IMR-90 (cell line): ENCODE results near the gene PIAS4. TPM values are rescaled to one million over a fixed set of nuclear protein-coding genes. Genes with fewer than 3 reads are reported as not detected.

ENCODE experiments used
- ATAC-seq: fragments of 200-7000 bp; cut with Tn5 transposase; 2 replicates; pipeline ENCODE4 v1.9.1; 2020; ENCODE audit warnings: low read depth, mild to moderate bottlenecking, moderate library complexity
- BruUV-seq: library from RNA; stranded (reverse); fragments of 400-500 nt; replicated peaks from 2 replicates; lab custom pipeline; 2021; lab: Mats Ljungman, UMichigan
- CTCF ChIA-PET: fragments of 300-600 bp; formaldehyde crosslinking; extraction: SDS; loops from one replicate; lab custom pipeline; 2021; ENCODE audit warnings: antibody characterized with exemption; lab: Yijun Ruan, JAX
- POLR2A ChIA-PET: fragments of 300-600 bp; sonication (Branson Sonifier 250); formaldehyde crosslinking; loops from one replicate; lab custom pipeline; 2022; ENCODE audit warnings: antibody characterized with exemption; ENCODE audit not compliant: unreplicated experiment; lab: Charles Lee
- DNase-seq: peaks from one replicate; pipeline ENCODE4 v3.0.0; 2013
- H2AFZ ChIP-seq: replicated peaks from 2 replicates; pipeline ENCODE3; 2013; ENCODE audit warnings: low read length, mild to moderate bottlenecking; ENCODE audit not compliant: poor library complexity
- H2AK5ac ChIP-seq: 2 replicates; pipeline ENCODE4 v1.6.1; 2013; ENCODE audit warnings: low read depth, low read length, inconsistent platforms
- H2AK9ac ChIP-seq: replicated peaks from 2 replicates; pipeline ENCODE3; 2013; ENCODE audit warnings: mild to moderate bottlenecking, low read depth, low read length, moderate library complexity; ENCODE audit not compliant: poor library complexity
- H2BK120ac ChIP-seq: 2 replicates; pipeline ENCODE4 v1.6.1; 2013; ENCODE audit warnings: low read depth, low read length, inconsistent platforms
- H2BK15ac ChIP-seq: 3 replicates; pipeline ENCODE4 v1.6.1; 2013; ENCODE audit warnings: low read depth, low read length, inconsistent platforms
- H2BK20ac ChIP-seq: 2 replicates; pipeline ENCODE4 v1.6.1; 2013; ENCODE audit warnings: low read depth, mild to moderate bottlenecking, inconsistent platforms, low read length, moderate library complexity
- H2BK5ac ChIP-seq: 2 replicates; pipeline ENCODE4 v1.6.1; 2013; ENCODE audit warnings: mild to moderate bottlenecking, low read depth, low read length, inconsistent platforms; ENCODE audit not compliant: poor library complexity, severe bottlenecking
- H3K14ac ChIP-seq: replicated peaks from 2 replicates; pipeline ENCODE4 v1.6.1; 2013; ENCODE audit warnings: low read depth, low read length, inconsistent platforms
- H3K18ac ChIP-seq: 2 replicates; pipeline ENCODE4 v1.6.1; 2013; ENCODE audit warnings: low read depth, low read length, control low read depth
- H3K23ac ChIP-seq: 2 replicates; pipeline ENCODE4 v1.6.1; 2013; ENCODE audit warnings: low read depth, low read length, inconsistent platforms
- H3K27ac ChIP-seq: 2 replicates; pipeline ENCODE4 v1.5.1; 2013; ENCODE audit warnings: mild to moderate bottlenecking, control low read depth, low read length; ENCODE audit not compliant: insufficient read depth
- H3K27me3 ChIP-seq: 2 replicates; pipeline ENCODE4 v1.6.1; 2013; ENCODE audit warnings: low read length; ENCODE audit not compliant: control insufficient read depth, insufficient read depth
- H3K36me3 ChIP-seq: 2 replicates; pipeline ENCODE4 v1.6.1; 2013; ENCODE audit warnings: low read length, mixed read lengths; ENCODE audit not compliant: control insufficient read depth, insufficient read depth
- H3K4ac ChIP-seq: 2 replicates; pipeline ENCODE4 v1.6.1; 2013; ENCODE audit warnings: low read depth, low read length, inconsistent platforms
- H3K4me1 ChIP-seq: 2 replicates; pipeline ENCODE4 v1.6.1; 2013; ENCODE audit warnings: low read length, mixed read lengths; ENCODE audit not compliant: control insufficient read depth, insufficient read depth
- H3K4me2 ChIP-seq: 2 replicates; pipeline ENCODE4 v1.6.1; 2013; ENCODE audit warnings: low read depth, mild to moderate bottlenecking, control low read depth, low read length, moderate library complexity
- H3K4me3 ChIP-seq: 2 replicates; pipeline ENCODE4 v1.5.1; 2013; ENCODE audit warnings: low read depth, mild to moderate bottlenecking, control low read depth, low read length, moderate library complexity; ENCODE audit not compliant: insufficient read depth
- H3K56ac ChIP-seq: 2 replicates; pipeline ENCODE4 v1.6.1; 2013; ENCODE audit warnings: low read length, inconsistent platforms; ENCODE audit not compliant: insufficient read depth; ENCODE audit errors: extremely low read depth
- H3K79me1 ChIP-seq, 2 experiments: 2 replicates each; pipeline ENCODE4 v1.6.1; 2013; ENCODE audit warnings: low read length in 2 of 2, inconsistent platforms in 1 of 2, low read depth in 1 of 2
- H3K9ac ChIP-seq: 2 replicates; pipeline ENCODE4 v1.6.1; 2013; ENCODE audit warnings: low read depth, low read length, control low read depth
- H3K9me1 ChIP-seq: 2 replicates; pipeline ENCODE4 v1.6.1; 2013; ENCODE audit warnings: low read length, inconsistent platforms; ENCODE audit not compliant: insufficient read depth
- H3K9me3 ChIP-seq: 2 replicates; pipeline ENCODE4 v1.6.1; 2013; ENCODE audit warnings: low read length; ENCODE audit not compliant: control insufficient read depth, insufficient read depth
- H4K20me1 ChIP-seq: 2 replicates; pipeline ENCODE4 v1.6.1; 2013; ENCODE audit warnings: low read length, inconsistent platforms; ENCODE audit not compliant: insufficient read depth
- H4K5ac ChIP-seq: 2 replicates; pipeline ENCODE4 v1.6.1; 2013; ENCODE audit warnings: mild to moderate bottlenecking, low read depth, low read length, control low read depth
- H4K8ac ChIP-seq, 2 experiments: 2 replicates each; pipeline ENCODE4 v1.6.1; 2013; ENCODE audit warnings: low read depth in 2 of 2, low read length in 2 of 2, control low read depth in 1 of 2, inconsistent platforms in 1 of 2
- H4K91ac ChIP-seq: 2 replicates; pipeline ENCODE4 v1.6.1; 2013; ENCODE audit warnings: low read depth, low read length, inconsistent platforms; ENCODE audit not compliant: insufficient read depth
- BHLHE40 ChIP-seq: fragments of 150-350 bp; IDR thresholded peaks from 2 replicates; pipeline ENCODE4 v1.6.1; 2016; ENCODE audit warnings: mild to moderate bottlenecking, low read depth, low read length
- CEBPB ChIP-seq: IDR thresholded peaks from 2 replicates; pipeline ENCODE4 v1.6.1; 2012; ENCODE audit warnings: low read depth, low read length, improper control_type of control experiment
- CHD1 ChIP-seq: IDR thresholded peaks from 2 replicates; pipeline ENCODE4 v1.6.1; 2012; ENCODE audit warnings: low read depth, low read length, improper control_type of control experiment
- FOS ChIP-seq: fragments of 150-350 bp; IDR thresholded peaks from 2 replicates; pipeline ENCODE4 v1.6.1; 2016; ENCODE audit warnings: low read depth, low read length
- MAFK ChIP-seq: IDR thresholded peaks from 2 replicates; pipeline ENCODE4 v1.6.1; 2012; ENCODE audit warnings: low read depth, low read length, improper control_type of control experiment
- MAZ ChIP-seq: IDR thresholded peaks from 2 replicates; pipeline ENCODE4 v1.6.1; 2012; ENCODE audit warnings: low read depth, mild to moderate bottlenecking, low read length, improper control_type of control experiment, moderate library complexity, borderline replicate concordance
- MXI1 ChIP-seq: IDR thresholded peaks from 2 replicates; pipeline ENCODE4 v1.6.1; 2012; ENCODE audit warnings: low read depth, mild to moderate bottlenecking, low read length, moderate library complexity, borderline replicate concordance
- NFE2L2 ChIP-seq: fragments of 150-350 bp; IDR thresholded peaks from 2 replicates; pipeline ENCODE4 v1.6.1; 2016; ENCODE audit warnings: low read depth, mild to moderate bottlenecking, low read length
- POLR2A ChIP-seq: IDR thresholded peaks from 2 replicates; pipeline ENCODE4 v1.6.1; 2012; ENCODE audit warnings: mild to moderate bottlenecking, low read depth, low read length
- RAD21 ChIP-seq: IDR thresholded peaks from 2 replicates; pipeline ENCODE4 v1.6.1; 2012; ENCODE audit warnings: low read length, improper control_type of control experiment
- RCOR1 ChIP-seq: IDR thresholded peaks from 2 replicates; pipeline ENCODE4 v1.6.1; 2012; ENCODE audit warnings: mild to moderate bottlenecking, low read length, improper control_type of control experiment; ENCODE audit not compliant: insufficient replicate concordance
- RFX5 ChIP-seq: IDR thresholded peaks from 2 replicates; pipeline ENCODE4 v1.8.0; 2012; ENCODE audit warnings: low read depth, mild to moderate bottlenecking, low read length, moderate library complexity
- SMC3 ChIP-seq: fragments of 150-350 bp; IDR thresholded peaks from 2 replicates; pipeline ENCODE4 v1.6.1; 2016; ENCODE audit warnings: low read depth, mild to moderate bottlenecking, antibody characterized with exemption, low read length, moderate library complexity
- WGBS, 2 experiments: methylation state at CpG; one replicate each; pipeline versions ENCODE4 v1.1.5 to v1.1.7; 2013; ENCODE audit warnings: missing lambda C conversion rate in 2 of 2; ENCODE audit not compliant: insufficient read length in 1 of 2; ENCODE audit errors: extremely low coverage in 2 of 2; 5-methylcytosine and 5-hydroxymethylcytosine counted together
- dilution Hi-C: fragments of 300-500 bp; cut with HindIII; formaldehyde crosslinking; loops from one replicate; pipeline ENCODE4 v1.14.3; 2018; ENCODE audit warnings: low sequenced_read_pairs; ENCODE audit not compliant: unreplicated experiment
- in situ Hi-C: fragments of 300-500 bp; cut with MboI; formaldehyde crosslinking; loops from 3 replicates; pipeline ENCODE4 v1.14.3; 2019; ENCODE audit warnings: low sequenced_read_pairs, inconsistent platforms, mixed read lengths
- intact Hi-C: fragments of 100-400 bp; cut with micrococcal nuclease; formaldehyde crosslinking; loops from 2 replicates; pipeline ENCODE4 v1.10.0; 2022
- polyA plus RNA-seq, 3 experiments: library from polyadenylated mRNA; depleted of rRNA; stranded (reverse); fragments of >200 nt; gene quantifications; 2 replicates each; pipeline ENCODE4 v1.2.3, GENCODE V29; 2012; ENCODE audit warnings: low replicate concordance in 1 of 3
- total RNA-seq: library from RNA; depleted of rRNA; stranded (reverse); fragments of >200 nt; gene quantifications from 2 replicates; pipeline ENCODE4 v1.2.3, GENCODE V29; 2012
- TF ChIP-seq, protein P1 (sequence below): fragments of 150-350 bp; IDR thresholded peaks from 2 replicates; pipeline ENCODE4 v1.6.1; 2016; ENCODE audit warnings: low read depth, mild to moderate bottlenecking, low read length, moderate library complexity, borderline replicate concordance
- TF ChIP-seq, protein P2 (sequence below): fragments of 150-350 bp; IDR thresholded peaks from 2 replicates; pipeline ENCODE4 v1.6.1; 2017; ENCODE audit warnings: mild to moderate bottlenecking, antibody characterized with exemption, low read length, low read depth
- TF ChIP-seq, protein P3 (sequence below): conservative IDR thresholded peaks from 2 replicates; pipeline ENCODE4 v1.5.1; 2012; ENCODE audit warnings: mild to moderate bottlenecking, low read depth, low read length, improper control_type of control experiment

The PIAS4 gene
- total and polyA plus RNA-seq, 2 of the 4 experiments (the other 2 are of a cell fraction): 12.1 to 13.6 TPM

DNA sequence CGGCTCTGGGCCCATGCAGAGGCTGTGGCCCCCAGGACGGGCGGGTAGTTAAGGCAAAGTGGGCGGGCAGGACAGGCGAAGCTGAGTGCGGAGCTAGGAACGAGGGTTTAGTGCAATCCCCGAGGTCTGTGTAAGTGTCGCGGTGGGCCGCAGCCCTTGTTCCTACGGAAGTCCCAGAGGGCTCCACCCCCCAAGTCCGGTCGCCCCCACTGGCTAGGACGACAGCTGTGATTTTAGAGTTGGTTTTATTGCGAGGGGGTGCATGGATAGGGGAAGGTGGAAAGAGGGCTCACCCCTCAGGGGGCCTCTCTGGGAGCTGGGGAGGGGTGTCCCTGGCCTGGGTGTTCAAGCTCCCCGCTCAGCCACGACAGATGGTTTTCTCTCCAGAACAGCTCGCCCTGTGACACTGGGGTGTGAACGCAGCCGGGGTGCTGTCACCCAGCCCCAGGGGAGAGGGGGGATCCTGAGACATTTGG, 37.5 kb downstream of the PIAS4 start:
- Histone ChIP-seq H3K9ac (no peak overlapping the region), H2AFZ (no peak overlapping the region), H2AK5ac (no peak overlapping the region), H4K91ac (no peak overlapping the region), H4K20me1 (peaks cover 79% of the 10 kb centered on the region), H3K27ac (no peak overlapping the region), H2BK15ac (no peak overlapping the region), H3K23ac (no peak overlapping the region), H3K79me1 (peaks cover 4 to 62% of the 10 kb centered on the region in 2 experiments; a peak in 3 of 4 replicates), H3K4me2 (no peak overlapping the region), H3K14ac (no peak overlapping the region), H2AK9ac (no peak overlapping the region), H3K27me3 (no peaks in the 10 kb centered on the region), H3K9me3 (no peaks in the 10 kb centered on the region), H4K8ac (no peak overlapping the region), H3K9me1 (no peaks in the 10 kb centered on the region), H3K4me3 (no peak overlapping the region), H4K5ac (no peak overlapping the region), H2BK20ac (no peak overlapping the region), H2BK5ac (no peak overlapping the region), H3K36me3 (peaks cover 48% of the 10 kb centered on the region), H3K4ac (no peak overlapping the region), H3K18ac (no peak overlapping the region), H3K56ac (no peak overlapping the region), H3K4me1 (no peaks in the 10 kb centered on the region; the same call in 1 of the 2 replicates), H2BK120ac (no peak overlapping the region)
- in situ Hi-C loops (no loop called here), dilution Hi-C loops (no loop called here), intact Hi-C loops (no loop called here)
- BruUV-seq: no TSS peak
- ATAC-seq: no peak
- no peak for DNase-seq
- ChIA-PET POLR2A (no interaction called here), CTCF (no interaction called here)
- TF ChIP-seq RCOR1 (no peak), BHLHE40 (no peak), MAFK (no peak), FOS (no peak), RAD21 (no peak), POLR2A (no peak), SMC3 (no peak), CHD1 (no peak), CEBPB (no peak), NFE2L2 (no peak), RFX5 (no peak), MAZ (no peak), MXI1 (no peak)
- TF ChIP-seq, protein P1, sequence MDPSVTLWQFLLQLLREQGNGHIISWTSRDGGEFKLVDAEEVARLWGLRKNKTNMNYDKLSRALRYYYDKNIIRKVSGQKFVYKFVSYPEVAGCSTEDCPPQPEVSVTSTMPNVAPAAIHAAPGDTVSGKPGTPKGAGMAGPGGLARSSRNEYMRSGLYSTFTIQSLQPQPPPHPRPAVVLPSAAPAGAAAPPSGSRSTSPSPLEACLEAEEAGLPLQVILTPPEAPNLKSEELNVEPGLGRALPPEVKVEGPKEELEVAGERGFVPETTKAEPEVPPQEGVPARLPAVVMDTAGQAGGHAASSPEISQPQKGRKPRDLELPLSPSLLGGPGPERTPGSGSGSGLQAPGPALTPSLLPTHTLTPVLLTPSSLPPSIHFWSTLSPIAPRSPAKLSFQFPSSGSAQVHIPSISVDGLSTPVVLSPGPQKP: no peak
- TF ChIP-seq, protein P2, sequence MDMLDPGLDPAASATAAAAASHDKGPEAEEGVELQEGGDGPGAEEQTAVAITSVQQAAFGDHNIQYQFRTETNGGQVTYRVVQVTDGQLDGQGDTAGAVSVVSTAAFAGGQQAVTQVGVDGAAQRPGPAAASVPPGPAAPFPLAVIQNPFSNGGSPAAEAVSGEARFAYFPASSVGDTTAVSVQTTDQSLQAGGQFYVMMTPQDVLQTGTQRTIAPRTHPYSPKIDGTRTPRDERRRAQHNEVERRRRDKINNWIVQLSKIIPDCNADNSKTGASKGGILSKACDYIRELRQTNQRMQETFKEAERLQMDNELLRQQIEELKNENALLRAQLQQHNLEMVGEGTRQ: no peak
- TF ChIP-seq, protein P3, sequence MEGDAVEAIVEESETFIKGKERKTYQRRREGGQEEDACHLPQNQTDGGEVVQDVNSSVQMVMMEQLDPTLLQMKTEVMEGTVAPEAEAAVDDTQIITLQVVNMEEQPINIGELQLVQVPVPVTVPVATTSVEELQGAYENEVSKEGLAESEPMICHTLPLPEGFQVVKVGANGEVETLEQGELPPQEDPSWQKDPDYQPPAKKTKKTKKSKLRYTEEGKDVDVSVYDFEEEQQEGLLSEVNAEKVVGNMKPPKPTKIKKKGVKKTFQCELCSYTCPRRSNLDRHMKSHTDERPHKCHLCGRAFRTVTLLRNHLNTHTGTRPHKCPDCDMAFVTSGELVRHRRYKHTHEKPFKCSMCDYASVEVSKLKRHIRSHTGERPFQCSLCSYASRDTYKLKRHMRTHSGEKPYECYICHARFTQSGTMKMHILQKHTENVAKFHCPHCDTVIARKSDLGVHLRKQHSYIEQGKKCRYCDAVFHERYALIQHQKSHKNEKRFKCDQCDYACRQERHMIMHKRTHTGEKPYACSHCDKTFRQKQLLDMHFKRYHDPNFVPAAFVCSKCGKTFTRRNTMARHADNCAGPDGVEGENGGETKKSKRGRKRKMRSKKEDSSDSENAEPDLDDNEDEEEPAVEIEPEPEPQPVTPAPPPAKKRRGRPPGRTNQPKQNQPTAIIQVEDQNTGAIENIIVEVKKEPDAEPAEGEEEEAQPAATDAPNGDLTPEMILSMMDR: no peak
- WGBS, 2 experiments: 56% methylated on average over 7 of the region's 21 CpGs; no CpG with 5 or more reads in 1 of the 2 experiments
